Stimulated activated CD8-positive, alpha-beta memory T cell treated with anti-CD3 and anti-CD28 coated beads, Interleukin-15, amount 100 ng/mL, for 48 hours (primary cell): ENCODE data around the gene GNG12.

Experiments
- DNase-seq, 2 donors: peaks; one replicate each; pipeline ENCODE4 v3.0.0-alpha.2; 2020; ENCODE audit warnings: low read depth in 2 of 2

GNG12 gene

GRCh38 chr1:67815303-67816094, 17.8 kb downstream of the GNG12 start:
- no peak for DNase-seq

- no peak for DNase-seq
Observed at GRCh38 chr1:67814121-67814772, 19.0 kb downstream of the GNG12 start.

- DNase-seq = no peak
Observed at GRCh38 chr1:67812226-67812625, 21.0 kb downstream of the GNG12 start.

GRCh38 chr1:67811781-67812180, 21.5 kb downstream of the GNG12 start:
- DNase-seq = no peak

GRCh38 chr1:67809887-67810286, 23.4 kb downstream of the GNG12 start:
- no peak for DNase-seq

- no peak for DNase-seq
Observed at GRCh38 chr1:67807282-67807681, 26.0 kb downstream of the GNG12 start.

- DNase-seq = no peak
Observed at GRCh38 chr1:67804710-67805109, 28.6 kb downstream of the GNG12 start.

GRCh38 chr1:67803380-67804279, 29.6 kb downstream of the GNG12 start:
- DNase-seq = no peak

- DNase-seq = no peak
Observed at GRCh38 chr1:67802565-67802964, 30.7 kb downstream of the GNG12 start.

- no peak for DNase-seq
Observed at GRCh38 chr1:67801903-67802302, 31.4 kb downstream of the GNG12 start.

GRCh38 chr1:67795179-67795912, 37.9 kb downstream of the GNG12 start:
- DNase-seq = no peak

- no peak for DNase-seq
Observed at GRCh38 chr1:67793562-67793961, 39.7 kb downstream of the GNG12 start.

GRCh38 chr1:67792741-67793458, 40.4 kb downstream of the GNG12 start:
- DNase-seq = no peak

GRCh38 chr1:67792103-67792502, 41.2 kb downstream of the GNG12 start:
- DNase-seq = no peak

- no peak for DNase-seq
Observed at GRCh38 chr1:67791686-67792085, 41.6 kb downstream of the GNG12 start.

- DNase-seq = no peak
Observed at GRCh38 chr1:67791261-67791660, 42.0 kb downstream of the GNG12 start.

GRCh38 chr1:67790201-67790692, 43.0 kb downstream of the GNG12 start:
- no peak for DNase-seq

GRCh38 chr1:67789551-67789950, 43.7 kb downstream of the GNG12 start:
- DNase-seq = no peak

GRCh38 chr1:67788904-67789303, 44.4 kb downstream of the GNG12 start:
- DNase-seq = no peak

- DNase-seq = no peak
Observed at GRCh38 chr1:67788238-67788790, 45.0 kb downstream of the GNG12 start.

- DNase-seq = no peak
Observed at GRCh38 chr1:67787746-67788145, 45.5 kb downstream of the GNG12 start.
